Neural progenitor cell (in vitro differentiated cells): ENCODE measurements around the gene GTF3C2. TPM values are rescaled to one million over a fixed set of nuclear protein-coding genes. Genes with fewer than 3 reads are reported as not detected.

Experiments
- DNase-seq: peaks from one replicate; pipeline ENCODE4 v3.0.0-alpha.2; 2016; ENCODE audit warnings: low spot score
- H2AFZ ChIP-seq: fragments of 200-600 bp; sonication (generic); replicated peaks from 2 replicates; pipeline ENCODE4 v1.6.1; 2016; ENCODE audit warnings: antibody characterized with exemption
- H3F3A ChIP-seq: fragments of 200-600 bp; sonication (generic); 2 replicates; pipeline ENCODE4 v1.6.1; 2016; ENCODE audit warnings: antibody characterized with exemption, low read depth
- H3K27ac ChIP-seq: fragments of 200-600 bp; sonication (generic); 2 replicates; pipeline ENCODE4 v1.5.1; 2016; ENCODE audit warnings: mild to moderate bottlenecking
- H3K27me3 ChIP-seq: fragments of 200-600 bp; sonication (generic); 2 replicates; pipeline ENCODE4 v1.6.1; 2016; ENCODE audit warnings: mild to moderate bottlenecking, moderate library complexity
- H3K36me3 ChIP-seq: fragments of 200-600 bp; sonication (generic); 2 replicates; pipeline ENCODE4 v1.5.1; 2016
- H3K4me1 ChIP-seq: fragments of 200-600 bp; sonication (generic); 2 replicates; pipeline ENCODE4 v1.6.1; 2016; ENCODE audit warnings: mixed run types
- H3K4me2 ChIP-seq: fragments of 200-600 bp; sonication (generic); 2 replicates; pipeline ENCODE4 v1.6.1; 2016
- H3K4me3 ChIP-seq: fragments of 200-600 bp; sonication (generic); 2 replicates; pipeline ENCODE4 v1.5.1; 2016
- H3K79me2 ChIP-seq: fragments of 200-600 bp; sonication (generic); 2 replicates; pipeline ENCODE4 v1.6.1; 2016; ENCODE audit warnings: low read depth
- H3K9ac ChIP-seq: fragments of 200-600 bp; sonication (generic); 2 replicates; pipeline ENCODE4 v1.6.1; 2016
- H3K9me3 ChIP-seq: fragments of 200-600 bp; sonication (generic); 2 replicates; pipeline ENCODE4 v1.5.1; 2016; ENCODE audit warnings: low read depth
- H4K20me1 ChIP-seq: fragments of 200-600 bp; sonication (generic); 2 replicates; pipeline ENCODE4 v1.6.1; 2016; ENCODE audit warnings: low read depth
- H3K27ac Mint-ChIP-seq: 3 replicates; pipeline ENCODE4 v1.8.0; 2021; ENCODE audit warnings: mixed read lengths
- H3K27me3 Mint-ChIP-seq: 2 replicates; pipeline ENCODE4 v1.8.0; 2022; ENCODE audit warnings: low read depth, mild to moderate bottlenecking, inconsistent platforms, moderate library complexity, mixed read lengths; ENCODE audit not compliant: insufficient read depth
- H3K36me3 Mint-ChIP-seq: 3 replicates; pipeline ENCODE4 v1.8.0; 2021; ENCODE audit warnings: mixed read lengths
- H3K4me1 Mint-ChIP-seq: 3 replicates; pipeline ENCODE4 v1.8.0; 2021; ENCODE audit warnings: mixed read lengths
- H3K4me3 Mint-ChIP-seq: 3 replicates; pipeline ENCODE4 v1.8.0; 2021; ENCODE audit warnings: mild to moderate bottlenecking, moderate library complexity, mixed read lengths
- H3K9me3 Mint-ChIP-seq: 3 replicates; pipeline ENCODE4 v1.8.0; 2020; ENCODE audit warnings: mixed read lengths
- EZH2 ChIP-seq: fragments of 200-600 bp; sonication (generic); IDR thresholded peaks from 2 replicates; pipeline ENCODE4 v1.6.1; 2017; ENCODE audit warnings: antibody characterized with exemption, mild to moderate bottlenecking, moderate library complexity
- EZH2phosphoT487 ChIP-seq: fragments of 200-600 bp; sonication (generic); IDR thresholded peaks from 2 replicates; pipeline ENCODE4 v1.6.1; 2017; ENCODE audit warnings: antibody characterized with exemption
- total RNA-seq: library from RNA; depleted of rRNA; stranded (reverse); fragments of >200 nt; gene quantifications from 2 replicates; pipeline ENCODE4 v1.2.3, GENCODE V29; 2015; ENCODE audit warnings: low replicate concordance
- TF ChIP-seq, protein P1 (sequence below): fragments of 200-600 bp; sonication (generic); IDR thresholded peaks from 2 replicates; pipeline ENCODE4 v1.5.1; 2017; ENCODE audit warnings: antibody characterized with exemption, mild to moderate bottlenecking

The GTF3C2 gene
- total RNA-seq, 1 donor from 2014 or later, result 57.3 TPM

DNA sequence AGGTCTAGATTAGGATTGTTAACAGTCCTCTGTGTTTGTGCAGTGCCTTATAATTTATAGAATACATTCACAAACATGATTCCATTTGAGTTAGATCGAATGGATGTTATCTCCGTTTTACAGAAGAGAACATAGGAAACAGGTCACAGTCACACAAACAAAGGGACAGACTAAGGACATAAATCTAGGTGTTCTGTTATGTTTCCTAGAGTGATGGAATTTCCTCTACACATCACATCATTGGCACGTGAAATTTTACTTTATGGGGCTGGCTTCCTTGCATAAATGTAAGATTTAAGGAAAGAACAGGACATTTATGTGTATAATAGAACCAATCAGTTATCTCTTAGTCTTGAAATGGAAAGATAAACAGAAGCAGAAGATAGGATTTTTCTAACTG lies 68.0 kb downstream of the GTF3C2 start:
- Histone ChIP-seq H3K4me3 (no peak overlapping the region), H4K20me1 (no peaks in the 10 kb centered on the region), H3K27me3 (peaks cover 5% of the 10 kb centered on the region), H3K36me3 (no peaks in the 10 kb centered on the region), H3K79me2 (no peaks in the 10 kb centered on the region), H2AFZ (no peak overlapping the region), H3K27ac (no peak overlapping the region), H3K4me2 (no peak overlapping the region), H3K4me1 (no peaks in the 10 kb centered on the region), H3F3A (no peaks in the 10 kb centered on the region), H3K9me3 (no peaks in the 10 kb centered on the region), H3K9ac (no peak overlapping the region)
- no peak for DNase-seq
- H3K36me3 Mint-ChIP-seq, result no peaks in the 10 kb centered on the region
- no peak overlapping the region for H3K4me3 Mint-ChIP-seq
- H3K4me1 Mint-ChIP-seq, result no peaks in the 10 kb centered on the region
- H3K9me3 Mint-ChIP-seq, result no peaks in the 10 kb centered on the region
- H3K27ac Mint-ChIP-seq, result no peak overlapping the region
- TF ChIP-seq, protein P1, sequence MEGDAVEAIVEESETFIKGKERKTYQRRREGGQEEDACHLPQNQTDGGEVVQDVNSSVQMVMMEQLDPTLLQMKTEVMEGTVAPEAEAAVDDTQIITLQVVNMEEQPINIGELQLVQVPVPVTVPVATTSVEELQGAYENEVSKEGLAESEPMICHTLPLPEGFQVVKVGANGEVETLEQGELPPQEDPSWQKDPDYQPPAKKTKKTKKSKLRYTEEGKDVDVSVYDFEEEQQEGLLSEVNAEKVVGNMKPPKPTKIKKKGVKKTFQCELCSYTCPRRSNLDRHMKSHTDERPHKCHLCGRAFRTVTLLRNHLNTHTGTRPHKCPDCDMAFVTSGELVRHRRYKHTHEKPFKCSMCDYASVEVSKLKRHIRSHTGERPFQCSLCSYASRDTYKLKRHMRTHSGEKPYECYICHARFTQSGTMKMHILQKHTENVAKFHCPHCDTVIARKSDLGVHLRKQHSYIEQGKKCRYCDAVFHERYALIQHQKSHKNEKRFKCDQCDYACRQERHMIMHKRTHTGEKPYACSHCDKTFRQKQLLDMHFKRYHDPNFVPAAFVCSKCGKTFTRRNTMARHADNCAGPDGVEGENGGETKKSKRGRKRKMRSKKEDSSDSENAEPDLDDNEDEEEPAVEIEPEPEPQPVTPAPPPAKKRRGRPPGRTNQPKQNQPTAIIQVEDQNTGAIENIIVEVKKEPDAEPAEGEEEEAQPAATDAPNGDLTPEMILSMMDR, result no peak
- TF ChIP-seq EZH2 (no peak), EZH2phosphoT487 (no peak)
- peaks cover 15% of the 10 kb centered on the region for H3K27me3 Mint-ChIP-seq

DNA sequence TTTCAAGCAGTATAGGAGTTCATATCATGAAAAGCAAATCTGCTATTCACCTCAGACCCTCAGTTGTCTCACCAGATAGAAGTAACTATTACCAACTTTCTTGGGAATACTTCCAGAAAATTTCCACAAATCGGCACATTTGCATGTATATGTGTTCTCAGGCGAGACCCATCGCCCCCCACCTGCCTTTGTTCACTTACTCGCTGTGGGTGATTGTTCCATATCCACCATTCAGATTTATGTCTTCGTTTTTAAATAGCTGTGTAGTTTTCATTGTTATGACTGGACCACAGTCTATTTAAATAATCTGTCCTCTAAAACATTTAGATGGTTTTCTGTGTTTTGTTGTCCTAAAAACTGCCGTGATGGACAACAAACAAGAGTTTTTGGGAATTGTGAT lies 71.1 kb downstream of the GTF3C2 start:
- Mint-ChIP-seq H3K4me3 (no peak overlapping the region), H3K36me3 (no peaks in the 10 kb centered on the region), H3K4me1 (peaks cover 3% of the 10 kb centered on the region), H3K27me3 (peaks cover 19% of the 10 kb centered on the region), H3K27ac (no peak overlapping the region), H3K9me3 (no peaks in the 10 kb centered on the region)
- Histone ChIP-seq H3K4me3 (no peak overlapping the region), H3K4me2 (no peak overlapping the region), H3F3A (peaks cover 3% of the 10 kb centered on the region), H4K20me1 (no peaks in the 10 kb centered on the region), H3K27me3 (peaks cover 4% of the 10 kb centered on the region), H3K4me1 (peaks cover 13% of the 10 kb centered on the region), H3K79me2 (no peaks in the 10 kb centered on the region), H3K9ac (no peak overlapping the region), H3K9me3 (no peaks in the 10 kb centered on the region), H3K36me3 (no peaks in the 10 kb centered on the region), H2AFZ (no peak overlapping the region), H3K27ac (no peak overlapping the region)
- DNase-seq, result no peak
- no peak for TF ChIP-seq EZH2phosphoT487
- TF ChIP-seq EZH2, result no peak
- TF ChIP-seq, protein P1, result no peak

DNA sequence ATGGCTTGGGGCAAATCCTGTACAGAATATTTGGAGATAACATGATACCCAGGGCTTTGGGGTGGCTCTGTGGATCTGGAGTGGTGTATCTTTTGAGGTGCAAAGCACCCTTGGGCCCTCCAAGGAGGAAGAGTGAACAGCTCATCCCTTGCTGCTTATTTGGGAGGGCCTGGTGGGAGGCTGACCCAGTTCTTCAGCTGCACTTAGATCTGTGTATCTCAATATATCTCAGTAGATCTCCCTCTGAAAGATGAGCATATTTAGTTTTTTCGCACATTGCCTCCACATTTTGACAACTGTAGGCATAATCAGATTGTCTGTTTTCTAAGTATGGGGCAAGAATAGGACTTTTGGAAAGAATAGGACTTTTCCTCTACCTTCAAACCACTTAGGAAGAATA lies 71.6 kb downstream of the GTF3C2 start:
- peaks cover 3% of the 10 kb centered on the region for H3F3A ChIP-seq
- H3K79me2 ChIP-seq, result no peaks in the 10 kb centered on the region
- Mint-ChIP-seq H3K27ac (no peak overlapping the region), H3K36me3 (no peaks in the 10 kb centered on the region), H3K4me3 (no peak overlapping the region), H3K9me3 (no peaks in the 10 kb centered on the region), H3K27me3 (peaks cover 19% of the 10 kb centered on the region), H3K4me1 (peaks cover 3% of the 10 kb centered on the region)
- no peak overlapping the region for H3K27ac ChIP-seq
- TF ChIP-seq EZH2, result no peak
- no peak for TF ChIP-seq EZH2phosphoT487
- TF ChIP-seq, protein P1, result no peak
- no peaks in the 10 kb centered on the region for H3K9me3 ChIP-seq
- H3K9ac ChIP-seq, result no peak overlapping the region
- no peaks in the 10 kb centered on the region for H3K36me3 ChIP-seq
- H2AFZ ChIP-seq, result no peak overlapping the region
- peaks cover 13% of the 10 kb centered on the region for H3K4me1 ChIP-seq
- no peaks in the 10 kb centered on the region for H4K20me1 ChIP-seq
- H3K4me3 ChIP-seq, result no peak overlapping the region
- DNase-seq, result no peak
- H3K27me3 ChIP-seq, result peaks cover 4% of the 10 kb centered on the region
- no peak overlapping the region for H3K4me2 ChIP-seq

- Histone ChIP-seq H3K4me1 (peaks cover 13% of the 10 kb centered on the region), H4K20me1 (no peaks in the 10 kb centered on the region), H3K27ac (no peak overlapping the region), H2AFZ (peak overlapping the region; percentile 57), H3K79me2 (no peaks in the 10 kb centered on the region), H3K4me2 (peak overlapping the region; percentile 54), H3K36me3 (no peaks in the 10 kb centered on the region), H3K9me3 (no peaks in the 10 kb centered on the region), H3K9ac (no peak overlapping the region), H3K27me3 (peaks cover 4% of the 10 kb centered on the region), H3F3A (peaks cover 3% of the 10 kb centered on the region), H3K4me3 (no peak overlapping the region)
- no peak for DNase-seq
- Mint-ChIP-seq H3K27me3 (peaks cover 24% of the 10 kb centered on the region), H3K9me3 (no peaks in the 10 kb centered on the region), H3K27ac (no peak overlapping the region), H3K4me1 (peaks cover 3% of the 10 kb centered on the region), H3K4me3 (no peak overlapping the region), H3K36me3 (no peaks in the 10 kb centered on the region)
- TF ChIP-seq, protein P1, result no peak
- no peak for TF ChIP-seq EZH2phosphoT487
- TF ChIP-seq EZH2, result no peak
These were observed 73.7 kb downstream of the GTF3C2 start for GRCh38 chr2:27282892-27283291.
